CD4-positive, alpha-beta memory T cell (primary cell): ENCODE data around the gene TMEM169. TPM values are rescaled to one million over a fixed set of nuclear protein-coding genes. Genes with fewer than 3 reads are reported as not detected.

Experiments
- CTCF ChIA-PET: fragments of 350-600 bp; sonication (Branson Sonifier 250); formaldehyde crosslinking; loops from one replicate; lab custom pipeline; 2021; ENCODE audit warnings: inconsistent platforms; ENCODE audit not compliant: partially characterized antibody; lab: Charles Lee
- POLR2A ChIA-PET: fragments of 350-600 bp; sonication (Branson Sonifier 250); formaldehyde crosslinking; loops from one replicate; lab custom pipeline; 2021; ENCODE audit not compliant: partially characterized antibody; lab: Charles Lee
- DNase-seq, 5 donors: peaks; one replicate each; pipeline versions ENCODE4 v3.0.0 to v3.0.0-alpha.2; 2020 to 2022; ENCODE audit warnings: mixed read lengths in 1 of 5
- H3K27ac ChIP-seq: one replicate; pipeline ENCODE4 v1.7.0; 2013; ENCODE audit warnings: low read depth, low read length
- H3K27me3 ChIP-seq: 2 replicates; pipeline ENCODE4 v1.7.0; 2013; ENCODE audit warnings: mild to moderate bottlenecking, low read length, moderate library complexity; ENCODE audit not compliant: insufficient read depth
- H3K36me3 ChIP-seq: 2 replicates; pipeline ENCODE4 v1.7.0; 2013; ENCODE audit warnings: mild to moderate bottlenecking, low read length, moderate library complexity; ENCODE audit not compliant: insufficient read depth
- H3K4me1 ChIP-seq: 2 replicates; pipeline ENCODE4 v1.7.0; 2013; ENCODE audit warnings: mild to moderate bottlenecking, low read length, moderate library complexity; ENCODE audit not compliant: insufficient read depth
- H3K4me3 ChIP-seq, 2 donors: one replicate each; pipeline ENCODE4 v1.7.0; 2013; ENCODE audit warnings: low read length in 2 of 2, mild to moderate bottlenecking in 1 of 2
- H3K9me3 ChIP-seq, 2 donors: one replicate each; pipeline ENCODE4 v1.7.0; 2013; ENCODE audit warnings: low read length in 2 of 2, control low read depth in 1 of 2; ENCODE audit not compliant: control insufficient read depth in 1 of 2
- H3K27ac Mint-ChIP-seq, 7 donors: one replicate each; pipeline ENCODE4 v1.8.0; 2020 to 2021; ENCODE audit warnings: mixed read lengths in 7 of 7, mild to moderate bottlenecking in 6 of 7, inconsistent platforms in 3 of 7, moderate library complexity in 3 of 7
- H3K27me3 Mint-ChIP-seq, 2 donors: one replicate each; pipeline ENCODE4 v1.8.0; 2020 to 2021; ENCODE audit warnings: mixed read lengths in 2 of 2
- H3K36me3 Mint-ChIP-seq, 2 donors: one replicate each; pipeline ENCODE4 v1.8.0; 2020 to 2021; ENCODE audit warnings: mixed read lengths in 2 of 2, inconsistent platforms in 1 of 2, mild to moderate bottlenecking in 1 of 2
- H3K4me1 Mint-ChIP-seq, 4 donors: one replicate each; pipeline ENCODE4 v1.8.0; 2020 to 2021; ENCODE audit warnings: mixed read lengths in 4 of 4, mild to moderate bottlenecking in 1 of 4
- H3K4me3 Mint-ChIP-seq, 8 donors: one replicate each; pipeline ENCODE4 v1.8.0; 2020 to 2021; ENCODE audit warnings: mixed read lengths in 8 of 8, mild to moderate bottlenecking in 7 of 8, moderate library complexity in 6 of 8, inconsistent platforms in 3 of 8
- H3K9me3 Mint-ChIP-seq, 8 donors: one replicate each; pipeline ENCODE4 v1.8.0; 2020 to 2021; ENCODE audit warnings: mixed read lengths in 8 of 8, mild to moderate bottlenecking in 5 of 8, inconsistent platforms in 3 of 8, moderate library complexity in 1 of 8
- intact Hi-C: fragments of 100-400 bp; cut with micrococcal nuclease; formaldehyde crosslinking; loops from one replicate; pipeline ENCODE4 v1.15.1; 2023
- polyA plus RNA-seq, 2 donors: library from polyadenylated mRNA; unstranded; fragments of 300-500 nt; fragmentation: Illumina TruSeq; gene quantifications; one replicate each; pipeline ENCODE4 v1.2.3, GENCODE V29; 2021
- total RNA-seq, 2 experiments: library from RNA; stranded (reverse); gene quantifications; one replicate each; pipeline ENCODE4 v1.2.3, GENCODE V29; 2021

Gene TMEM169
- total and polyA plus RNA-seq, 4 experiments from 2014 or later, result 2.0 to 5.1 (median 3.0) TPM

- Histone ChIP-seq H3K27ac (no peak overlapping the region), H3K9me3 (no peaks in the 10 kb centered on the region), H3K27me3 (no peaks in the 10 kb centered on the region), H3K4me1 (peaks cover 16% of the 10 kb centered on the region), H3K4me3 (no peak overlapping the region), H3K36me3 (peaks cover 19% of the 10 kb centered on the region)
- DNase-seq, result no peak
- Mint-ChIP-seq H3K4me3 (no peak overlapping the region), H3K4me1 (peaks cover 15 to 24% (median 20%) of the 10 kb centered on the region in 4 donors), H3K27ac (peak overlapping the region in 1 of 7 donors; percentile 18), H3K9me3 (no peaks in the 10 kb centered on the region), H3K36me3 (peaks cover 28 to 39% of the 10 kb centered on the region in 2 donors), H3K27me3 (no peaks in the 10 kb centered on the region)
- intact Hi-C loops, result no loop called here
- ChIA-PET CTCF (interaction anchor here (0.8 to 1.7 kb wide), 4 partner anchors 11 to 45 kb away, joined by 3 to 6 read pairs (median 4); partner anchors contain the start of genes PECR and TMEM169), POLR2A (interaction anchor here (0.6 to 2.5 kb wide), 3 partner anchors 12 to 72 kb away, joined by 3 to 8 read pairs (median 6); partner anchors contain the start of genes PECR and TMEM169)
Observed at GRCh38 chr2:216069028-216069427, 12.7 kb upstream of the TMEM169 start.

- H3K4me3 ChIP-seq, result no peak overlapping the region
- peaks cover 25 to 33% (median 29%) of the 10 kb centered on the region in 4 donors for H3K4me1 Mint-ChIP-seq
- no peaks in the 10 kb centered on the region for H3K27me3 ChIP-seq
- H3K27ac Mint-ChIP-seq, result no peak overlapping the region
- DNase-seq, result no peak
- H3K27me3 Mint-ChIP-seq, result no peaks in the 10 kb centered on the region
- no peak overlapping the region for H3K27ac ChIP-seq
- ChIA-PET CTCF (interaction anchor here (0.7 to 1.7 kb wide), 4 partner anchors 11 to 37 kb away, joined by 3 to 6 read pairs (median 4); partner anchors contain the start of genes PECR and TMEM169), POLR2A (interaction anchor here (0.7 to 2.5 kb wide), 2 partner anchors 13 to 14 kb away, joined by 4 to 6 read pairs; no protein-coding TSS in a partner anchor)
- H3K36me3 ChIP-seq, result peaks cover 11% of the 10 kb centered on the region
- intact Hi-C loops, result no loop called here
- peaks cover 37% of the 10 kb centered on the region in 2 donors for H3K36me3 Mint-ChIP-seq
- no peaks in the 10 kb centered on the region for H3K9me3 ChIP-seq
- H3K4me3 Mint-ChIP-seq, result no peak overlapping the region
- H3K4me1 ChIP-seq, result peaks cover 26% of the 10 kb centered on the region
- no peaks in the 10 kb centered on the region for H3K9me3 Mint-ChIP-seq
Observed at GRCh38 chr2:216070195-216070594, 11.5 kb upstream of the TMEM169 start.

GRCh38 chr2:216071111-216071851, 10.4 kb upstream of the TMEM169 start:
- Histone ChIP-seq H3K4me3 (no peak overlapping the region), H3K27me3 (no peaks in the 10 kb centered on the region), H3K27ac (no peak overlapping the region), H3K9me3 (no peaks in the 10 kb centered on the region), H3K36me3 (peaks cover 3% of the 10 kb centered on the region), H3K4me1 (peaks cover 26% of the 10 kb centered on the region)
- H3K9me3 Mint-ChIP-seq, result no peaks in the 10 kb centered on the region
- DNase-seq, result no peak
- CTCF ChIA-PET, result interaction anchor here (0.9 kb wide), 1 partner anchor 15 kb away, joined by 3 read pairs; no protein-coding TSS in a partner anchor
- peaks cover 32 to 43% (median 36%) of the 10 kb centered on the region in 4 donors for H3K4me1 Mint-ChIP-seq
- no peaks in the 10 kb centered on the region for H3K27me3 Mint-ChIP-seq
- intact Hi-C loops, result no loop called here
- H3K36me3 Mint-ChIP-seq, result peaks cover 30 to 38% of the 10 kb centered on the region in 2 donors
- no peak overlapping the region for H3K4me3 Mint-ChIP-seq
- H3K27ac Mint-ChIP-seq, result peak overlapping the region in 2 of 7 donors; percentile 39 to 52
- POLR2A ChIA-PET, result interaction anchor here (0.5 kb wide), 1 partner anchor 41 kb away, joined by 4 read pairs; no protein-coding TSS in a partner anchor

GRCh38 chr2:216072473-216072872, 9.2 kb upstream of the TMEM169 start:
- Histone ChIP-seq H3K4me3 (no peak overlapping the region), H3K4me1 (peaks cover 26% of the 10 kb centered on the region), H3K36me3 (peaks cover 3% of the 10 kb centered on the region), H3K27me3 (no peaks in the 10 kb centered on the region), H3K27ac (no peak overlapping the region), H3K9me3 (no peaks in the 10 kb centered on the region)
- peaks cover 32 to 43% (median 34%) of the 10 kb centered on the region in 4 donors for H3K4me1 Mint-ChIP-seq
- CTCF ChIA-PET, result interaction anchor here (0.7 to 1.0 kb wide), 3 partner anchors 8 to 332 kb away, joined by 3 to 4 read pairs (median 3); no protein-coding TSS in a partner anchor
- DNase-seq, result no peak
- no peaks in the 10 kb centered on the region for H3K9me3 Mint-ChIP-seq
- no peak overlapping the region for H3K4me3 Mint-ChIP-seq
- intact Hi-C loops, result no loop called here
- POLR2A ChIA-PET, result interaction anchor here (1.6 to 1.7 kb wide), 2 partner anchors 9 to 14 kb away, joined by 4 to 6 read pairs; partner anchors contain the start of genes PECR and TMEM169
- no peak overlapping the region for H3K27ac Mint-ChIP-seq
- H3K36me3 Mint-ChIP-seq, result peaks cover 28 to 34% of the 10 kb centered on the region in 2 donors
- H3K27me3 Mint-ChIP-seq, result no peaks in the 10 kb centered on the region

GRCh38 chr2:216073773-216074172, 7.9 kb upstream of the TMEM169 start:
- Histone ChIP-seq H3K4me1 (peaks cover 23% of the 10 kb centered on the region), H3K27ac (no peak overlapping the region), H3K4me3 (no peak overlapping the region), H3K36me3 (peaks cover 3% of the 10 kb centered on the region), H3K27me3 (no peaks in the 10 kb centered on the region), H3K9me3 (no peaks in the 10 kb centered on the region)
- POLR2A ChIA-PET, result interaction anchor here (0.6 kb wide), 2 partner anchors 20 to 25 kb away, joined by 3 to 4 read pairs; no protein-coding TSS in a partner anchor
- DNase-seq, result no peak
- Mint-ChIP-seq H3K27me3 (no peaks in the 10 kb centered on the region), H3K4me3 (no peak overlapping the region), H3K9me3 (no peaks in the 10 kb centered on the region), H3K27ac (peak overlapping the region in 1 of 7 donors; percentile 11), H3K36me3 (peaks cover 28 to 34% of the 10 kb centered on the region in 2 donors), H3K4me1 (peaks cover 29 to 39% (median 31%) of the 10 kb centered on the region in 4 donors)
- CTCF ChIA-PET, result no interaction called here
- intact Hi-C loops, result no loop called here

GRCh38 chr2:216074380-216074779, 7.3 kb upstream of the TMEM169 start:
- Histone ChIP-seq H3K27me3 (no peaks in the 10 kb centered on the region), H3K9me3 (no peaks in the 10 kb centered on the region), H3K27ac (no peak overlapping the region), H3K4me1 (peaks cover 20% of the 10 kb centered on the region), H3K4me3 (no peak overlapping the region), H3K36me3 (peaks cover 3% of the 10 kb centered on the region)
- peak overlapping the region in 1 of 8 donors; percentile 53 for H3K4me3 Mint-ChIP-seq
- ChIA-PET POLR2A (interaction anchor here (0.6 to 1.7 kb wide), 3 partner anchors 10 to 24 kb away, joined by 3 to 4 read pairs (median 4); no protein-coding TSS in a partner anchor), CTCF (interaction anchor here (1.0 to 1.1 kb wide), 2 partner anchors 10 to 16 kb away, joined by 3 read pairs; no protein-coding TSS in a partner anchor)
- H3K36me3 Mint-ChIP-seq, result peaks cover 28 to 34% of the 10 kb centered on the region in 2 donors
- H3K4me1 Mint-ChIP-seq, result peaks cover 25 to 35% (median 31%) of the 10 kb centered on the region in 4 donors
- DNase-seq, result no peak
- H3K9me3 Mint-ChIP-seq, result no peaks in the 10 kb centered on the region
- no peaks in the 10 kb centered on the region for H3K27me3 Mint-ChIP-seq
- H3K27ac Mint-ChIP-seq, result peak overlapping the region in 3 of 7 donors; percentile 13 to 87 (median 74)
- intact Hi-C loops, result no loop called here
